ENCODE data around the gene GABRB1.

Gene GABRB1

GRCh38 chr4:47045261-47045660 is 13.9 kb downstream of the GABRB1 start:
- DNase-seq: no peak

DNA sequence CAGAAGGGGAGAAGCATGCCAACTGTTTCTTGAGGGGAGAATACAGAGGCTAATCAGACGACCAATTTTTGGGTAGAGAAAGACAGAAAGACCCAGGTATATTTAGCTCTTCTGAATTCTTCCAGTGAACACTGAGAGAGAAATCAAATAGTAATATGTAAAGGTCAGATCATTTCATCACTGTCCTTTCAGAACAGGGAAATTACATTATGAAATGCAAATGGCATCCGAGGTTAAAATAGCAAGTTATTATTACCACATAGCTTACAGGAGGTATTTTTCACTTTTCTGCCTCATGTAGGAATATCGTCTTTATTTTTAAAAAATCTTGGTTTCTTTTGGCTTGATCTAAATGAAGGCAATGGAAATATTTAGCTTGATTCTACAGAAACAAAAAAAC is 18.0 kb downstream of the GABRB1 start:
- no peak for DNase-seq

- DNase-seq: peak in 6 of 51 donors; percentile 2 to 38 (median 6)
Measured at GRCh38 chr4:47050761-47051725, 19.7 kb downstream of the GABRB1 start.

- DNase-seq: no peak
Measured at GRCh38 chr4:47053485-47053884, 22.1 kb downstream of the GABRB1 start.

DNA sequence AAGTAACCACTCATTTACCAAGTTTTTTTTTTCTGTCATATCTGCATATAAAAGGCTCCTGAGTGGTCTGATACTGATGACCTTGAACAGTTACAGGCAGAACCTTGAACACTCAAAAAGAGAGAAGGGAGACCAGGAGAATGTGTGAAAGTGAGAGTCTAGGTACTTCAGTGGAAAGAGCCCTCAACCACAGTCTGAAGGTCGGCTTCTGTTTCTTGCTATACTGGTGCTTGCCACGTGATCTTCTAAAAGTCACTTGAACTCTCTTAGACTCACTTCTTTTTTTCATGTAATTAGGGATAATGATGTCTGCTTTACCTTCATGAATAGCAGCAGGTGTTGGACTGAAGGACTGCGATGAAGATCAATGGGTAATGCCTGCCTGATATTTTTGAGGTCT is 22.8 kb downstream of the GABRB1 start:
- no peak for DNase-seq

- DNase-seq: no peak
Measured at GRCh38 chr4:47057991-47058390, 26.6 kb downstream of the GABRB1 start.

DNA sequence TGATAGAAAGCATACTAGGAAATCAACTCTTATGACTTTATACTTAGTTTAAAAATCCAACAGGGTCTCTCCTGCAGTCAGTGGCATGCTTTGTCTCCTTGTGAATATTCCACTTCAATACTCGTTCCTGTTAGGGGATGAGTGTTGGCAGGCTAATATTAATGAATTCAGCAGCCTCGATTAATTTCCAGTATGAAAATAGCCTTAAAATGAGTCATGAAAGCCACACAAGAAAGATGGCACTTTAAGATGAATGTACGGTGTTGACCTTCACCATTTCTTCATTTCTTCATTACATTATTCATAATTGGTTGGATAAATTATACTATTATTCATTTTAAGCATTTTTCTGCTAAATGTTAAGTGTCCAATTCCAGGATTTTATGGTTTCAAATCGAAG is 29.2 kb downstream of the GABRB1 start:
- DNase-seq: no peak

GRCh38 chr4:47061435-47061834 is 30.1 kb downstream of the GABRB1 start:
- peak in 1 of 51 donors; percentile 11 for DNase-seq

- DNase-seq: peak in 4 of 51 donors; percentile 4 to 81 (median 50)
Measured at GRCh38 chr4:47065051-47065481, 33.7 kb downstream of the GABRB1 start.

DNA sequence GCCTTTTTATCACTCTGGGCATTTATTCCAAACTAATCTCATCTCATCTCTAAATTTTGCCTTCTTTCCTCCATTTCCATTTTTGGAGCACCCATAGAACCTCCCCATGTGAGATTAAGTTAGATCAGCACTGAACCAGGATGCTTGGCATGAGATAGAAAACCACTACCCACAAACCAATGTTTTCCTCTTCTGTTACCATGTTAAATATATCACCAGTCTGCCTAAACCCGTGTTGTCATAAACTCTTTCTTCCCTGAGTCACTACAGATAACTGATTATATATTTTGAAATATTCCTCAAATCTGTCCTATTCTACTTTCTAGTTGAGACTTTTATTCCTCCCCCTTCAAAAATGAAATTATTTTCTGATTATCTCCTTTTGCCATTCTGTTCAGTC is 37.6 kb downstream of the GABRB1 start:
- no peak for DNase-seq

DNA sequence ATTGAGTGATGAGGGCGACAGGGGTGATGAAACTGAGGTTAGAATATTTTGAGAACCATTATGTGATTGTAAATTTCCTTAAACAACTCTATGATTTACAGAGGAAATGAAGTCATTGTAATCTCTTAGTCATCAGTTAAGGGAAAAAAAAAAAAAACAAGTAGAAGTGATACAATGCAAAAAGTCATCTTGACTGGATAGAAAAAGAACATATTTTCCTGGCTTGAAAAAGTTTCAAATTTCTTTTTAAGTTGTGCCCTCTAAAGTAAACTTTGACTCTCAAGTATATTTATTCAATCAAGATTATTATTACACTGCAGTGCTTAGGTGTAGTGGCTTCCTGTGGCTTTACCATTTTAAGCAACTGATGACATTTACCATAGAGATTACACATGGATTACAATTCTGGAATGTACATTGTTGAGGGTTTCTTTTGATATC is 40.6 kb downstream of the GABRB1 start:
- DNase-seq: no peak

DNA sequence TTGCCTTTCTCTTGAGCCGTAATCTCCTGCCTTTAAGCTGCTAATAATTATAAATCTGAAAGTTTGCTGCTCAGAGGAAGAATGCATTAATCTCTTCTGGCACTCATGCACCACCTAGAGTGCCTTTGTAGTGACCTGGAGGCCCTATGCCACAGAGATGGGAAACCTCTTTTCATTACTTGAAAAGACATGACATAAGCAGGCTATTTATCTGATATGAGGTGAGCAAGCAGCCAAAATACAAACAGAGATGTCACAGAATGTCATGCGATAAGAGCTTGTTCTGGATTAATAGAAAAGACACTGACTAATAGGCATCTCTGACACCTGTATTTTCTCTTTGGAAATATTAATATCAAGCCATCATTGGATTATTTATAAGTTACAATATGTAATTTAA is 42.3 kb downstream of the GABRB1 start:
- no peak for DNase-seq

DNA sequence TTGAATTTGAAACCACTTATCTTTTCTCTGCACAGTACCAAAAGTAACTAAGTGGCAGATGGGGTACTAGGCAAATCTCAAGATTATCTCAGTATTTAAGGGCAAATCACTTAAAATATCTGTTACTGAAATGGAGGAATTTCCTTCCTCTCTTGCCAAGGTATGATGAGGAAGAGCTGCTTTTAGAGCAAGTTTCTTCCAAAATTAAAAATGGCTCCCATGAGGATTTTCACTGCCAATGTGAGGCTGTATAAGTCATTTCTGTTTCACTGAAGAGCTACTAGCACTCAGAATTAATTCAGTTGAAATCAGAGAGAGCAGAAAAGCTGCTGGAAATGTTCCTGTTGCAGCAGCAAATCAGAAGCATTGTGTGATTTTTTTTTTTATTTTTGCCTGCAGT is 43.4 kb downstream of the GABRB1 start:
- no peak for DNase-seq

GRCh38 chr4:47075262-47075661 is 43.9 kb downstream of the GABRB1 start:
- no peak for DNase-seq

DNA sequence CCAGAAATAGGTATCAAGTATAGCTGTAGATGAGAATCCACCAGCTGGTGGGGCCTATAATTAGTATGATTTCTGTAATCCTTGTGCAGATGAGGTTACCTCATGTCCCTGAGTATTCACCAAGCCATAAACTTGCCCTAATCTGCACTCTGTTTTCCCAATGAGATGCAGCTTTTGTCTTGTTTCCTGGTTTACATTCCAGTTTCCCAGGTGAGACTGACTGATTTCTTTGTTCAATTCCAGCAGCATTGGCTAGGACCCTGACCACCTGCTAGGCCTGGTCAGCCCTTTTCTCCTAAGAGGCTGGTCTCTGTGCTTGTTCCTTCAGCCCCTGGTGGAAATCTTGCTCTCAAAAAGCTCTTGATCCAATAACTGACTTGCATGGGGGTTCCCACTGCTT is 44.6 kb downstream of the GABRB1 start:
- DNase-seq: no peak

GRCh38 chr4:47084111-47084510 is 52.7 kb downstream of the GABRB1 start:
- DNase-seq: no peak

DNA sequence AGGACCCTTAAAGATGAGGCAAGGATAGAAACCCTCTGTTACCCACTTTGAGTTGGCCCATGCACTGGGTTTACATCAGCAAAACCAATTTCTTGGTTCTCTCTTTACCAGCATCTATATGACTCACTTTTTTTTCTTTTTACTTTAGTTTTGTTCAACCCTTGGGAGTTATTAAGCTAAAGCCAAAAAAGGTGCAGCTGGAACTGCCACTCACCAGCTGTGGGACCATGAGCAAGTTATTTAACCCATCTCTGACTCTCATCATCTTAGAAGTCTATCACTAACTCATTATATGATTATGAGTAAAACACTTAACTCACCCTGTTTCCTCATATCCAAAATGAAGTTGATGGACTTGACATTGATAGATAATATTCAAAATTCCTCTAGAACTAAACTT is 53.4 kb downstream of the GABRB1 start:
- DNase-seq: no peak

DNA sequence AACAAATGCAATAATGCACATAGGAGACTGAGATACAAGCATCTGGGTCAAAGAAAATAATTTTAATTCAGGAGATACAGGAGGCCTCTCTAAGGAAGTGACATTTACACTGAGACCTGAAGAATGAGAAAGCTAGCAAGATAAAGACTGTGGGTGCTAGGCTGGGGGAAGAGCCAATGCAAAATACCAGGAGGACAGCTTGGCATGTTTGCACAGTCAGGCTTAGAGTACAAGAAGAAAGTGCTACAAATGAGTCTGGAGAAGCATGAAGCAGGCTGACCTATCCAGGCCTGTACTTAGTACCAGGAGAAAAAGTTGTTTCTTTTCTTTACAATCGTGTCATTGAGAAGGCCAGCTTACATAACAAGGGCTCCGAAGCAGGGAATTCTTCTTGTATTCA is 56.9 kb downstream of the GABRB1 start:
- DNase-seq: peak in 2 of 51 donors; percentile 11 to 53

GRCh38 chr4:47095884-47096283 is 64.5 kb downstream of the GABRB1 start:
- no peak for DNase-seq

GRCh38 chr4:47101453-47101852 is 70.1 kb downstream of the GABRB1 start:
- DNase-seq: no peak

- DNase-seq: no peak
Measured at GRCh38 chr4:47104986-47105385, 73.6 kb downstream of the GABRB1 start.

- DNase-seq: no peak
Measured at GRCh38 chr4:47106561-47106960, 75.2 kb downstream of the GABRB1 start.

DNA sequence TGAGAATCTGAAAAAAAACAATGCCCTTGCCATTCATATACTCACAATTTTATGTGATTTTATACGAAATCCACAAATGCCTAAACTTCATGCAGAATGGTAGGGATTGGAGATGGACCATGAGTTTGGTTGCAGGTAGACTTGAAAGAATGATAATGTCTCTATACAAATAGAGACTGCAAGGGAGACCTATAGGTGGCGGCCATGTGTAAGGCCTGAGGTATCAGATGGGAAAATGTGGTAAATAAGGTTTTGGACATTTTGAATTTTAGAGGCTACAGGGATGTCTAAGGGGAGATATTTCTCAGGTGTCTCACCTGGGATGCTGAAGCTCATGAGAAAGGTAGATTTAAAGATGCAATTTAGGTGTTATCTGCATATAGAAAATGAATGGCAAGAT is 78.0 kb downstream of the GABRB1 start:
- DNase-seq: no peak
